K562 treated with DMSO at 1 percent for 24 hours (cell line): ENCODE measurements around the gene EDA. TPM values are rescaled to one million over a fixed set of nuclear protein-coding genes. Genes with fewer than 3 reads are reported as not detected.

Experiments used
- total RNA-seq: library from RNA; unstranded; fragments of 300-600 nt; gene quantifications from 2 replicates; pipeline ENCODE4 v1.2.3, GENCODE V29; 2022; ENCODE audit warnings: low read depth; ENCODE audit not compliant: insufficient read depth

EDA gene
- total RNA-seq, result 0.74 and 1.9 TPM in 2 replicates

DNA sequence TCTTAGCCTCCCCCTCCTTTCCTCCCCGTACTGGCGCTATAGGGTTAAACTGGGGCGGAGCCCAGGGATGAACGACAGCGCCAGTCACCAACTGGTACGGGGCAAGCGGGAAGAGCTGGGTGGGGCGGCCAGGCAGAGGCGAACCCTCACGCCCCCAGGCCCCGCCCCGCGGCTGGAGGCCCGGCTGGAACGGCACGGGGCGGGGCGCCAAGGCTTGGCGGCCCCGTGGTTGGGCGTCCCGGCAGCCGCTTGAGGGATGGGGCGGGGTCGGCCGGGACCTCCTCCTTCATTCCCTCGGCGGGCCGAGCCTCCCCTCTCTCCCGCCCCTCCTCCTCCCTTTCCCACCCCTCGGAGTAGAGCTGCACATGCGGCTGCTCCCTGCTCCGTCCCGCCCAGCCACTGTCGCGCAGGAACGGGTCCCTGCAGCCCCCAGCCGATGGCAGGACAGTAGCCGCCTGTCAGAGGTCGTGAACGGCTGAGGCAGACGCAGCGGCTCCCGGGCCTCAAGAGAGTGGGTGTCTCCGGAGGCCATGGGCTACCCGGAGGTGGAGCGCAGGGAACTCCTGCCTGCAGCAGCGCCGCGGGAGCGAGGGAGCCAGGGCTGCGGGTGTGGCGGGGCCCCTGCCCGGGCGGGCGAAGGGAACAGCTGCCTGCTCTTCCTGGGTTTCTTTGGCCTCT lies at the start of gene EDA:
Gene EDA (plus strand): TSS at position 335 of the 678 bp plus-strand sequence.

GRCh38 chrX:70049925-70050324 lies 434.0 kb downstream of the EDA start, which contains the start of gene AWAT2:
TSS of gene AWAT2 (minus strand) at chrX:70049938. CDS start at chrX:70049932, 6 bp downstream.

GRCh38 chrX:70062076-70062475 lies 446.2 kb downstream of the EDA start, which contains the start of gene OTUD6A:
TSS of gene OTUD6A (plus strand) at chrX:70062457. CDS start at chrX:70062525, 68 bp downstream.

Other genes with a start within 250 kb of the EDA start
- not detected in 2 replicates for gene NALF2, start 111.8 kb upstream of the EDA start, total RNA-seq